GM12801 (cell line): ENCODE results near the gene ADGRG4.

Experiments
- CTCF ChIP-seq: IDR thresholded peaks from one replicate; pipeline ENCODE4 v1.5.1; 2011; ENCODE audit warnings: control low read depth; ENCODE audit not compliant: insufficient read length; ENCODE audit errors: extremely low read depth

ADGRG4 gene

GRCh38 chrX:136261321-136261720, 39.4 kb upstream of the ADGRG4 start:
- TF ChIP-seq CTCF, result no peak

- TF ChIP-seq CTCF, result no peak
Measured at GRCh38 chrX:136262243-136262642, 38.5 kb upstream of the ADGRG4 start.

- TF ChIP-seq CTCF, result no peak
Measured at GRCh38 chrX:136262812-136263315, 37.9 kb upstream of the ADGRG4 start.

- no peak for TF ChIP-seq CTCF
Measured at GRCh38 chrX:136266828-136267227, 33.9 kb upstream of the ADGRG4 start.

GRCh38 chrX:136268051-136269048, 32.4 kb upstream of the ADGRG4 start:
- no peak for TF ChIP-seq CTCF

GRCh38 chrX:136269921-136270320, 30.8 kb upstream of the ADGRG4 start:
- no peak for TF ChIP-seq CTCF

- TF ChIP-seq CTCF, result no peak
Measured at GRCh38 chrX:136271300-136271699, 29.5 kb upstream of the ADGRG4 start.
